KMS-11 (cell line): ENCODE measurements around the gene NELL2.

ENCODE experiments used
- H2AFZ ChIP-seq: fragments of 200-600 bp; sonication (generic); 2 replicates; pipeline ENCODE4 v1.6.1; 2016; ENCODE audit warnings: antibody characterized with exemption, mixed run types, low read depth
- H3K27ac ChIP-seq: fragments of 200-600 bp; sonication (generic); 2 replicates; pipeline ENCODE4 v1.6.1; 2016; ENCODE audit warnings: mild to moderate bottlenecking, mixed run types
- H3K27me3 ChIP-seq: fragments of 200-600 bp; sonication (generic); 2 replicates; pipeline ENCODE4 v1.6.1; 2017; ENCODE audit warnings: mild to moderate bottlenecking, low read depth, mixed run types, moderate library complexity; ENCODE audit not compliant: insufficient read depth
- H3K36me3 ChIP-seq: fragments of 200-600 bp; sonication (generic); 2 replicates; pipeline ENCODE4 v1.6.1; 2017; ENCODE audit warnings: mild to moderate bottlenecking, mixed run types; ENCODE audit not compliant: insufficient read depth
- H3K4me1 ChIP-seq: fragments of 200-600 bp; sonication (generic); 2 replicates; pipeline ENCODE4 v1.6.1; 2016; ENCODE audit warnings: mild to moderate bottlenecking, low read depth, mixed run types; ENCODE audit not compliant: poor library complexity, severe bottlenecking
- H3K4me2 ChIP-seq: fragments of 200-600 bp; sonication (generic); 2 replicates; pipeline ENCODE4 v1.7.0; 2016; ENCODE audit warnings: mild to moderate bottlenecking, mixed run types
- H3K4me3 ChIP-seq: fragments of 200-600 bp; sonication (generic); IDR thresholded peaks from 2 replicates; pipeline ENCODE4 v1.6.1; 2017; ENCODE audit warnings: low read depth, low read length, mixed read lengths; ENCODE audit not compliant: insufficient read depth
- H3K79me2 ChIP-seq: fragments of 200-600 bp; sonication (generic); 2 replicates; pipeline ENCODE4 v1.6.1; 2016; ENCODE audit warnings: low read depth, mixed run types; ENCODE audit not compliant: insufficient read depth
- H3K9ac ChIP-seq: fragments of 200-600 bp; sonication (generic); 2 replicates; pipeline ENCODE4 v1.6.1; 2016; ENCODE audit warnings: mild to moderate bottlenecking, mixed run types
- H4K20me1 ChIP-seq: fragments of 200-600 bp; sonication (generic); 2 replicates; pipeline ENCODE4 v1.6.1; 2016; ENCODE audit warnings: mild to moderate bottlenecking, mixed run types; ENCODE audit not compliant: insufficient read depth
- TF ChIP-seq, protein P1 (sequence below): fragments of 200-600 bp; sonication (generic); conservative IDR thresholded peaks from 2 replicates; pipeline ENCODE4 v1.6.1; 2017; ENCODE audit warnings: low read depth, mild to moderate bottlenecking, antibody characterized with exemption, low read length, moderate library complexity, mixed read lengths

NELL2 gene

DNA sequence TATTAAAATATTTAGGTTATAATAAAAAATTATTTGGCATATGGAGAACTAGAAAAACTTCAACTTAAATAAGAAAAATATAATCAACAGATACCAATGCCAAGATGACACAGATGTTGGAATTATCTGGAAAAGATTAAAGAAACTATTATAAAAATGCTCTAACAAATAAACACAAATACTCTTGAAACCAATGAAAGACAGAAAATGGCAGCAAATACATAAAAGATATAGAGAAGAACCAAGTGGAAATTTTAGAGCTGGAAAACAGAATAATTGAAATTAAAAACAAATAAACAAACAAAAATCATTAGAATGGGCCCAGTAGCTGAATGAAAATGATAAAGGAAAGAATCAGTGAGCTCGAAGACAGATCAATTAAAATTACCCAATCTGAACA is 5.1 kb upstream of the NELL2 start:
- no peaks in the 10 kb centered on the region for H3K4me1 ChIP-seq
- no peaks in the 10 kb centered on the region for H3K27me3 ChIP-seq
- TF ChIP-seq, protein P1, sequence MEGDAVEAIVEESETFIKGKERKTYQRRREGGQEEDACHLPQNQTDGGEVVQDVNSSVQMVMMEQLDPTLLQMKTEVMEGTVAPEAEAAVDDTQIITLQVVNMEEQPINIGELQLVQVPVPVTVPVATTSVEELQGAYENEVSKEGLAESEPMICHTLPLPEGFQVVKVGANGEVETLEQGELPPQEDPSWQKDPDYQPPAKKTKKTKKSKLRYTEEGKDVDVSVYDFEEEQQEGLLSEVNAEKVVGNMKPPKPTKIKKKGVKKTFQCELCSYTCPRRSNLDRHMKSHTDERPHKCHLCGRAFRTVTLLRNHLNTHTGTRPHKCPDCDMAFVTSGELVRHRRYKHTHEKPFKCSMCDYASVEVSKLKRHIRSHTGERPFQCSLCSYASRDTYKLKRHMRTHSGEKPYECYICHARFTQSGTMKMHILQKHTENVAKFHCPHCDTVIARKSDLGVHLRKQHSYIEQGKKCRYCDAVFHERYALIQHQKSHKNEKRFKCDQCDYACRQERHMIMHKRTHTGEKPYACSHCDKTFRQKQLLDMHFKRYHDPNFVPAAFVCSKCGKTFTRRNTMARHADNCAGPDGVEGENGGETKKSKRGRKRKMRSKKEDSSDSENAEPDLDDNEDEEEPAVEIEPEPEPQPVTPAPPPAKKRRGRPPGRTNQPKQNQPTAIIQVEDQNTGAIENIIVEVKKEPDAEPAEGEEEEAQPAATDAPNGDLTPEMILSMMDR, result no peak
- H3K27ac ChIP-seq, result no peak overlapping the region
- H3K79me2 ChIP-seq, result no peaks in the 10 kb centered on the region
- no peaks in the 10 kb centered on the region for H3K36me3 ChIP-seq
- H3K9ac ChIP-seq, result no peak overlapping the region
- H2AFZ ChIP-seq, result no peak overlapping the region
- H3K4me2 ChIP-seq, result no peak overlapping the region
- H4K20me1 ChIP-seq, result no peaks in the 10 kb centered on the region
- no peak overlapping the region for H3K4me3 ChIP-seq

DNA sequence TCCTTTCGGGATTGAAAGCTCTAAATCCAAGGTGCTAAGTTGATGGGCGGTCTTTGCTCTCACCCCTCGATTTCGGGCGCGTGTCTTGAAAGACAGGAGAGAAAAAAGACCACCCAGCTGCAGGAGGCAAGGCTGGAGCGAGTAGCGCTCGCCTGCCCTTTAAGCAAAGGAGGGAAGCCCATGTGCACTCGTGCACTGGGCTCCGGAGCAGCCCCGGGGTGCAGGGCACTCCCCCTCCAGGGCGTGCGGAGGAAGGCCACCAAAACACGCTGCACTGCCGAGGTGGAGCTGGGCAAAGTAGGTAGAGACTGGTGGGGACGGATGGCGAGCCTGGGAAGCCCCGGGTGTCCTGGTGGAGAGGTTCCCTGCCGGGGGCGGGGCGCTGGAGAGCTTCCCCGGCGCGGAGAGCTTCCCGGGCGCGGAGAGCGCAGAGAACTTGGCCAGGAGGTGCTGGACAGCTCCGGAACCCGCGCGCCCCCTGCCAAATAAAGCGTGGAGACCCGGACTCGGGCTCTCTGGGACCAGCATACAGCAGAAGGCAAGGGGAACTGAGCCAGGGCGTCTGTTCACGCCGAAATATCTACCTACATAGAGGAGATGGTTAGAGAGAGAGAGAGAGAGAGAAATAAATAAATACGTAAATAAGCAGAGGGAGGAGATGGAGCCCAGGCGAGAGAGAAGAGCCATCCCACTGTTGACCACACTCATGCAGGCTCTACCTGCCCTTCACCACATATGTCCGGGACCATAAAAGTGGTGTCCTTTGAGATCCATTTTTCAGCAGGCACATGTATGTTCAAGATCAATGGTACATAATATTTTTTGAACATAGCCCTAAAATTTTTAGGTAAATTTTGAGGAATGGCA is 662 bp upstream of the NELL2 start:
- Histone ChIP-seq H3K4me2 (peak overlapping the region; percentile 94), H2AFZ (peak overlapping the region; percentile 91), H3K4me1 (no peaks in the 10 kb centered on the region), H4K20me1 (no peaks in the 10 kb centered on the region), H3K79me2 (no peaks in the 10 kb centered on the region), H3K36me3 (no peaks in the 10 kb centered on the region), H3K27ac (no peak overlapping the region), H3K9ac (peak overlapping the region; percentile 20; the same call in 1 of the 2 replicates), H3K4me3 (no peak overlapping the region), H3K27me3 (no peaks in the 10 kb centered on the region; the same call in 1 of the 2 replicates)
- TF ChIP-seq, protein P1, result 0 out of 2 replicates have a peak, but pooled peaks have one; percentile 20

DNA sequence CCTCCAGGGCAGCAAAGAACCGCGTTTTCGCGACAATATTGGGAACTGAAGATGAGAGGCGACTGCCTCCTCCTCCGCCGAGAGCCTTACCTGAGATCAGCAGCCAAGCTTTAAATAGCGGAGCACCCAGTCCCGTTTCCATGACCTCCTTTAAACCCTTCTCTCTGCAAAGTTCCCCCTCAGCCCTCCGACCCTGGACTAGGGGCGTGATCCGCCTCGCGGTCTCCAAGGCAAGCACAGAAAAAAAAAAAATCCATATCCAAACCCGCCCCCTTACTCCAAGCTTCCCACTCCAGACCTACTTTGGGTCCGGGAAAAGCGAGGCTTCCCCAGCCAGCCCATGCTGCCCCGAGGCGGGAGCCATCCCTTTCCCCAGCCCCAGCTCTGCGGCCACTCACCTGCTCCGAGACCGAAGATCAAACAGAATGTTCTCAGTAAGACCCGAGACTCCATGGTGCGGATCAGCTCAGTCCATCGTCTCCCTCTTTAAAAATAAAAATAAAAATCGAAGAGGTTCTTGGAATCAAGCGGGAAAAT is 630 bp downstream of the NELL2 start:
- Histone ChIP-seq H3K4me3 (no peak overlapping the region), H3K4me2 (peak overlapping the region; percentile 94), H2AFZ (peak overlapping the region; percentile 91)

DNA sequence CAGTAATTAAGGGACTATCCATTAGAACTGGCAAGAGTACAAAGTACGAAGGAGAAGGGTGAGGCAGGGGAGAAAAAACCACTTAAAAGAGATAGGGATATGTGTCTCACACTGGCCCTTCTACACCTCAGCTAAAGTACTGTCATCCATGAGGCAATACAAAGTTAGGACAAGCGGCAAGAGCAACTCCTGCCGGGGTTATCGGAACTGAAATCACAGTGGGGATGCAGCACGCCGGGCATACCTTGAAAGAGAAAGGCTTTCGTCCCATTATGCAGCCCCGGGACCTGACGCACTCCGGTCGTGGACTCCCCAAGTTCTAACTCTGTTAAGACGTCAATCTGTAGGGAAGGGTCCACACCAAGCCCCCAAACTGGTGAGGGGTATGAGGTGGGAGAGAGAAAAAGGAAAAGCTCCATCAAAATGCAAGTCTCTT is 1.1 kb downstream of the NELL2 start:
- peak overlapping the region; percentile 91; the same call in 1 of the 2 replicates for H2AFZ ChIP-seq
- H3K4me2 ChIP-seq, result peak overlapping the region; percentile 94; the same call in 1 of the 2 replicates
- H3K36me3 ChIP-seq, result no peaks in the 10 kb centered on the region
- no peaks in the 10 kb centered on the region for H3K79me2 ChIP-seq
- H3K9ac ChIP-seq, result no peak overlapping the region
- H3K4me3 ChIP-seq, result no peak overlapping the region
- no peaks in the 10 kb centered on the region for H4K20me1 ChIP-seq
- no peaks in the 10 kb centered on the region for H3K4me1 ChIP-seq
- H3K27me3 ChIP-seq, result no peaks in the 10 kb centered on the region; the same call in 1 of the 2 replicates
- H3K27ac ChIP-seq, result no peak overlapping the region
- TF ChIP-seq, protein P1, result no peak

More for the DNA sequence above, 630 bp downstream of the NELL2 start:
- Histone ChIP-seq H3K36me3 (no peaks in the 10 kb centered on the region), H3K27ac (no peak overlapping the region), H3K9ac (no peak overlapping the region), H3K79me2 (no peaks in the 10 kb centered on the region), H3K4me1 (no peaks in the 10 kb centered on the region), H3K27me3 (no peaks in the 10 kb centered on the region; the same call in 1 of the 2 replicates), H4K20me1 (no peaks in the 10 kb centered on the region)
- TF ChIP-seq, protein P1, result no peak
